ENCODE data around the gene AK9.
"Not testable (repeated sequence)": the region's sequence is repeated elsewhere in the genome, so short reads cannot be mapped to it uniquely, and the experiment has no call there.

AK9 gene

DNA sequence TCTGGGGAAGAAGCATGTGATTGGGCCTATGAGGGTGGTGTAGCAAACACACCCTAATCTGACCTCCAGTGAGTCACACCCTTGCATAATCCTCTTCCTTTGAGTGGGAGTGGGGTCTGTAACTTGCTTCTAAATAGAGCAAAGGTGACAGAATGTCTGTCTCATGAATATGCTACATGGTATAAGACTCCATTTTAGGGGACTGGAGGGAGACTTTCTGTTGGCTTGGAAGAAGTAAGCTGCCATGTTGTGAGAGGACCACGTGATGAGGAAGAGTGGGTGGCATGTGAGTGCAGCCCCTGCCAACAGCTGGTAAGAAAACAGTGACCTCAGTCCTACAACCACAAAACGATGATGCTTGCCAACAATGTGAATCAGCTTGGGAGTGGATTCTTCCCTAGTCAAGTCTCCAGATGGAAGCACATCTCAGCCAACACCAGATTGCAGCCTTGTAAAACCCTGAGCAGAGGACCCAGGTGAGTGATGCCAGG is 3.7 kb downstream of the AK9 start:
- Mint-ChIP-seq H3K36me3 (ENCODE audit: insufficient read depth) (peaks cover 3% of the 10 kb centered on the region), H3K4me3 (no peak overlapping the region), H3K4me1 (peaks cover 26% of the 10 kb centered on the region), H3K9me3 (no peaks in the 10 kb centered on the region), H3K27ac (ENCODE audit: low read depth) (no peak overlapping the region), H3K27me3 (peaks cover 7% of the 10 kb centered on the region)
- no peak for ATAC-seq (replicated peaks; ENCODE audit: extremely low read depth, poor library complexity, severe bottlenecking)
- DNase-seq (ENCODE audit: low spot score in 2 of 2), result no peak

DNA sequence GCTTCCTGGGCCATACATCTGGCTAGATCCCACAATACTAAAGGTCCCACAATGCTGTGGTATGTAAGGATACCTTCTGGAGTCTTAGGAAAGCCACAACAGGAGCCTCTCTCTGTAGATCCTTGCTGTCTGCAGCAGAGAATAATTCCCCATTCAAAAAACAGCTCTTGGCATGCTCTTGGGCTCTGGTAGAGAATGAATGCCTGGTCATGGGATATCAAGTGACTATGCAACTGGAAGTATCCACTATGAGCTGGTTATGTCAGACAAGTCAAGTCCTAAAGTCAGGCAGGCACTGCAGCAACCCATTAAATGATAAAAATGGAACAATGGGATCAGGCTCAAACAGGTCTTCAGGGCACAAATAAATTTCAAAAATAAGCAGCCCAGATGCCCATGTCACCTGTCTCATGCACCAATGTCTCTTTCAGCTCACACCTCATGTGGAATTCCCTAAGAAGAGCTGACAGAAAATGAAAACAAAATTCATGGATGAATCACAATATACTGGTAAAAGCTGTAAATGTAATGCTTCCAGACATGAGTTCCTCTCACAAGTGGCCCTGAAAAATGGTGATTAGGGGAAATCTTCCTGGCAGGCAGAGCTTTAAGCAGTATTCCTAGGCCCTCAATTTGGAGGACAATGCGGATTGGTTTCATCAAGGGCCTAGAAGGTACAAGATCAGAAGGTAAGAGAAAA is 4.3 kb downstream of the AK9 start:
- H3K27ac Mint-ChIP-seq (ENCODE audit: low read depth), result no peak overlapping the region
- peaks cover 23% of the 10 kb centered on the region for H3K4me1 Mint-ChIP-seq
- ATAC-seq (replicated peaks; ENCODE audit: extremely low read depth, poor library complexity, severe bottlenecking), result no peak
- no peaks in the 10 kb centered on the region for H3K9me3 Mint-ChIP-seq
- H3K4me3 Mint-ChIP-seq, result no peak overlapping the region
- H3K36me3 Mint-ChIP-seq (ENCODE audit: insufficient read depth), result peaks cover 3% of the 10 kb centered on the region
- H3K27me3 Mint-ChIP-seq, result peaks cover 13% of the 10 kb centered on the region
- no peak for DNase-seq (ENCODE audit: low spot score in 2 of 2)

DNA sequence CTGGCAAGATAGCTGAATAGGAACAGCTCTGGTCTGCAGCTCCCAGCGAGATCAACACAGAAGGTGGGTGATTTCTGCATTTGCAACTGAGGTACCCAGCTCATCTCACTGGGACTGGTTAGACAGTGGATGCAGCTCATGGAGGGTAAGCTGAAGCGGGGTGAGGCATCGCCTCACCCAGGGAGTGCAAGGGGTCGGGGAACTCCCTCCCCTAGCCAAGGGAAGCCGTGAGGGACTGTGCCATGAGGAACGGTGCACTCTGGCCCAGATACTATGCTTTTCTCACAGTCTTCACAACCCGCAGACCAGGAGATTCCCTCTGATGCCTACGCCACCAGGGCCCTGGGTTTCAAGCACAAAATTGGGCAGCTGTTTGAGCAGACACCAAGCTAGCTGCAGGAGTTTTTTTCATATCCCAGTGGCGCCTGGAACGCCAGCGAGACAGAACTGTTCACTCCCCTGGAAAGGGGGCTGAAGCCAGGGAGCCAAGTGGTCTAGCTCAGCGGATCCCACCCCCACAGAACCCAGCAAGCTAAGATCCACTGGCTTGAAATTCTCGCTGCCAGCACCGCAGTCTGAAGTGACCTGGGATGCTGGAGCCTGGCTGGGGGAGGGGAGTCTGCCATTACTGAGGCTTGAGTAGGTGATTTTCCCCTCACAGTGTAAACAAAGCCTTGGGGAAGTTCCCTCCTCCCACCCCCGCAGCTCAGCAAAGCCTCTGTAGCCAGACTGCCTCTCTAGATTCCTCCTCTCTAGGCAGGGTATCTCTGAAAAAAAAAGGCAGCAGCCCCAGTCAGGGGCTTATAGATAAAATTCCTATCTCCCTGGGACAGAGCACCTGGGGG is 12.1 kb downstream of the AK9 start:
- not testable (repeated sequence) for DNase-seq (ENCODE audit: low spot score in 2 of 2); H3K4me3 Mint-ChIP-seq; H3K9me3 Mint-ChIP-seq; ATAC-seq (replicated peaks; ENCODE audit: extremely low read depth, poor library complexity, severe bottlenecking); H3K27ac Mint-ChIP-seq (ENCODE audit: low read depth); H3K36me3 Mint-ChIP-seq (ENCODE audit: insufficient read depth)
- Mint-ChIP-seq H3K4me1 (peaks cover 18% of the 10 kb centered on the region), H3K27me3 (peaks cover 18% of the 10 kb centered on the region)

DNA sequence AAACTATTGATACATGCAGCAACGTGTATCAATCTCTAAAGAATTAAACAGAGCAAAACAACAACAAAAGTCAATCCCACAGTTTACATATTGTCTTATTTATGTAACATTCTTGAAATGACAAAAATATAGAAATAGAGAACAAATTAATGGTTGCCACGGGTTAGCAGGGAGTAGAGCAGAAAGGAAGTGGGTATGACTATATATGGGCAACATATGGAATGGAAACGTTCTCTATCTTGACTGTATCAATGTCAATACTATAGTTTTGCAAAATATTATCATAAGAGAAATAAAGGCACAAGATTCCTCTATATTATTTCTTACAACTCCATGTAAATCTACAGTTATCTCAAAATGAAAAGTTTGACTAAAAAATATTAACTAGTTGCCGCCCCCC is 12.8 kb downstream of the AK9 start:
- H3K36me3 Mint-ChIP-seq (ENCODE audit: insufficient read depth), result no peaks in the 10 kb centered on the region
- H3K9me3 Mint-ChIP-seq, result no peaks in the 10 kb centered on the region
- H3K27ac Mint-ChIP-seq (ENCODE audit: low read depth), result no peak overlapping the region
- H3K27me3 Mint-ChIP-seq, result peaks cover 18% of the 10 kb centered on the region
- DNase-seq (ENCODE audit: low spot score in 2 of 2) (no peak), ATAC-seq (replicated peaks; ENCODE audit: extremely low read depth, poor library complexity, severe bottlenecking) (no peak)
- no peak overlapping the region for H3K4me3 Mint-ChIP-seq
- peaks cover 18% of the 10 kb centered on the region for H3K4me1 Mint-ChIP-seq

DNA sequence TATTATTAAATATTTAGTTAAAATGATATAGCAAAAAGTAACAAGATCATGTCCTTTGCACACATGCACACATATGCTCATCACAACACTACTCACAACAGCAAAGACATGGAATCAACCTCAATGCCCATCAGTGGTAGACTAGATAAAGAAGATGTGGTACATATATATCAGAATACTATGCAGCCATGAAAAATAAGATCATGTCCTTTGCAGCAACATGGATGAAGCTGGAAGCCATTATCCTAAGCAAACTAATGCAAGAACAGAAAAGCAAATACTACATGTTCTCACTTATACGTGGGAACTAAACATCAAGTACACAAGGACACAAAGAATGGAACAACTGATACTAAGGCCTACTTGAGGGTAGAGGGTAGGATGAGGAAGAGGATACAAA is 14.3 kb downstream of the AK9 start:
- H3K27ac Mint-ChIP-seq (ENCODE audit: low read depth), result no peak overlapping the region
- H3K4me1 Mint-ChIP-seq, result peaks cover 15% of the 10 kb centered on the region
- DNase-seq (ENCODE audit: low spot score in 2 of 2) (no peak), ATAC-seq (replicated peaks; ENCODE audit: extremely low read depth, poor library complexity, severe bottlenecking) (no peak)
- H3K9me3 Mint-ChIP-seq, result no peaks in the 10 kb centered on the region
- H3K27me3 Mint-ChIP-seq, result peaks cover 5% of the 10 kb centered on the region
- no peaks in the 10 kb centered on the region for H3K36me3 Mint-ChIP-seq (ENCODE audit: insufficient read depth)
- no peak overlapping the region for H3K4me3 Mint-ChIP-seq

GRCh38 chr6:109672839-109673238 is 18.2 kb downstream of the AK9 start:
- no peaks in the 10 kb centered on the region for H3K27me3 Mint-ChIP-seq
- H3K36me3 Mint-ChIP-seq (ENCODE audit: insufficient read depth), result no peaks in the 10 kb centered on the region
- ATAC-seq (replicated peaks; ENCODE audit: extremely low read depth, poor library complexity, severe bottlenecking), result no peak
- no peak overlapping the region for H3K27ac Mint-ChIP-seq (ENCODE audit: low read depth)
- H3K4me1 Mint-ChIP-seq, result no peaks in the 10 kb centered on the region
- H3K9me3 Mint-ChIP-seq, result no peaks in the 10 kb centered on the region
- no peak overlapping the region for H3K4me3 Mint-ChIP-seq
- DNase-seq (ENCODE audit: low spot score in 2 of 2), result no peak

DNA sequence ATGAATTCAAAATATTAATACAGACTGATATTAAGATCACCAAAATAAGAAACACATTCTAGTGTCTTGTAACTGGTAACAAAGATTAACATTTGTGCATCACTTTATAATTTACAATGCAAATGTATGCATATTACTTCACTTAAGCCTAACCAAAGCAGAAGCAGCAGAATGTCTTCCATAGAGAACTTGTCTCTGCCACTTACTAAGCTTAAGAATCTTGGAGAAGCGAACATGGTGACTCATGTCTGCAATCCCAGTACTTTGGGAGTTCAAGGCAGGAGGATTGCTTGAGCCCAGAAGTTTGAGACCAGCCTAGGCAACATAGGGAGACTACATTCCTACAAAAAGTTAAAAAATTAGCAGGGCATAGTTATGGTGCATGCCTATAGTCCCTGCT is 18.8 kb downstream of the AK9 start:
- Mint-ChIP-seq H3K27me3 (no peaks in the 10 kb centered on the region), H3K36me3 (ENCODE audit: insufficient read depth) (no peaks in the 10 kb centered on the region), H3K4me3 (no peak overlapping the region), H3K4me1 (no peaks in the 10 kb centered on the region), H3K9me3 (no peaks in the 10 kb centered on the region), H3K27ac (ENCODE audit: low read depth) (no peak overlapping the region)
- ATAC-seq (replicated peaks; ENCODE audit: extremely low read depth, poor library complexity, severe bottlenecking) (no peak), DNase-seq (ENCODE audit: low spot score in 2 of 2) (no peak)

DNA sequence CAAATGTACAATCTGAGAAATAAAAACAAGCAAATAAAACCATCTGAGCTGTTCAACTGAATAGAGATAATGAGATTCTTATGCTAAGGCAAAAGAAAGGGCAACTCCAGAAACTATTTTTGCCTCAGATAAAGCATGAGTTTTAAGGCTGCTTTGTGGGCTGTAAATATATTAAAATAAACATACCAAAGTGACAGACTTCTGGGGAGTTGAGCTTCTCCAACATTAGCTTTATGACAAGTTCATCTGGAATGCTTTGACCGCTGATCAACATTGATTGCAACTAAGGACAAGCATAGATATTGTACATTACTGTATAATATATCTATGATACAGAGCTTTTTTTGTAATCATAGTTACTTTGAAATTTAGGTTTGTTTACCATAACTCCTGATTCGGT is 19.3 kb downstream of the AK9 start:
- ATAC-seq (replicated peaks; ENCODE audit: extremely low read depth, poor library complexity, severe bottlenecking) (no peak), DNase-seq (ENCODE audit: low spot score in 2 of 2) (no peak)
- no peaks in the 10 kb centered on the region for H3K27me3 Mint-ChIP-seq
- H3K27ac Mint-ChIP-seq (ENCODE audit: low read depth), result no peak overlapping the region
- no peaks in the 10 kb centered on the region for H3K4me1 Mint-ChIP-seq
- no peaks in the 10 kb centered on the region for H3K36me3 Mint-ChIP-seq (ENCODE audit: insufficient read depth)
- H3K4me3 Mint-ChIP-seq, result no peak overlapping the region
- no peaks in the 10 kb centered on the region for H3K9me3 Mint-ChIP-seq

GRCh38 chr6:109669811-109670210 is 21.2 kb downstream of the AK9 start:
- ATAC-seq (replicated peaks; ENCODE audit: extremely low read depth, poor library complexity, severe bottlenecking) (no peak), DNase-seq (ENCODE audit: low spot score in 2 of 2) (no peak)
- no peak overlapping the region for H3K4me3 Mint-ChIP-seq
- no peaks in the 10 kb centered on the region for H3K4me1 Mint-ChIP-seq
- H3K9me3 Mint-ChIP-seq, result no peaks in the 10 kb centered on the region
- H3K27ac Mint-ChIP-seq (ENCODE audit: low read depth), result no peak overlapping the region
- no peaks in the 10 kb centered on the region for H3K27me3 Mint-ChIP-seq
- no peaks in the 10 kb centered on the region for H3K36me3 Mint-ChIP-seq (ENCODE audit: insufficient read depth)

- no peak for ATAC-seq (replicated peaks; ENCODE audit: extremely low read depth, poor library complexity, severe bottlenecking)
- Mint-ChIP-seq H3K4me1 (no peaks in the 10 kb centered on the region), H3K9me3 (no peaks in the 10 kb centered on the region), H3K36me3 (ENCODE audit: insufficient read depth) (no peaks in the 10 kb centered on the region), H3K27ac (ENCODE audit: low read depth) (no peak overlapping the region), H3K4me3 (no peak overlapping the region), H3K27me3 (no peaks in the 10 kb centered on the region)
- DNase-seq (ENCODE audit: low spot score in 2 of 2), result no peak
Observed at GRCh38 chr6:109662192-109662591, 28.8 kb downstream of the AK9 start.

GRCh38 chr6:109660526-109661320 is 30.3 kb downstream of the AK9 start:
- no peak for DNase-seq (ENCODE audit: low spot score in 2 of 2)

GRCh38 chr6:109655761-109656262 is 35.2 kb downstream of the AK9 start:
- H3K36me3 Mint-ChIP-seq (ENCODE audit: insufficient read depth), result no peaks in the 10 kb centered on the region
- H3K27me3 Mint-ChIP-seq, result no peaks in the 10 kb centered on the region
- no peaks in the 10 kb centered on the region for H3K9me3 Mint-ChIP-seq
- ATAC-seq (replicated peaks; ENCODE audit: extremely low read depth, poor library complexity, severe bottlenecking), result no peak
- no peak overlapping the region for H3K27ac Mint-ChIP-seq (ENCODE audit: low read depth)
- H3K4me3 Mint-ChIP-seq, result no peak overlapping the region
- H3K4me1 Mint-ChIP-seq, result no peaks in the 10 kb centered on the region
- DNase-seq (ENCODE audit: low spot score in 2 of 2), result no peak

More at GRCh38 chr6:109660526-109661320, 30.3 kb downstream of the AK9 start:
- no peak for ATAC-seq (replicated peaks; ENCODE audit: extremely low read depth, poor library complexity, severe bottlenecking)
- H3K36me3 Mint-ChIP-seq (ENCODE audit: insufficient read depth), result no peaks in the 10 kb centered on the region
- no peaks in the 10 kb centered on the region for H3K4me1 Mint-ChIP-seq
- no peak overlapping the region for H3K4me3 Mint-ChIP-seq
- no peaks in the 10 kb centered on the region for H3K27me3 Mint-ChIP-seq
- no peak overlapping the region for H3K27ac Mint-ChIP-seq (ENCODE audit: low read depth)
- H3K9me3 Mint-ChIP-seq, result no peaks in the 10 kb centered on the region
